HK-2 (cell line): ENCODE results near the gene AVPR1B.
A peak's percentile ranks its signal among the peaks of the same experiment; 100 is the strongest.

ENCODE experiments used
- DNase-seq: peaks from one replicate; pipeline ENCODE4 v3.0.0-alpha.2; 2018; ENCODE audit not compliant: unreplicated experiment

The AVPR1B gene

GRCh38 chr1:206112600-206113301, 4.4 kb downstream of the AVPR1B start:
- no peak for DNase-seq

- DNase-seq, result no peak
Observed at GRCh38 chr1:206111271-206111927, 5.8 kb downstream of the AVPR1B start.

GRCh38 chr1:206110820-206111219, 6.4 kb downstream of the AVPR1B start:
- no peak for DNase-seq

GRCh38 chr1:206110161-206110560, 7.0 kb downstream of the AVPR1B start:
- no peak for DNase-seq

- no peak for DNase-seq
Observed at GRCh38 chr1:206109718-206110117, 7.5 kb downstream of the AVPR1B start.

GRCh38 chr1:206108635-206109034, 8.6 kb downstream of the AVPR1B start:
- DNase-seq, result no peak

- no peak for DNase-seq
Observed at GRCh38 chr1:206107168-206107544, 10.0 kb downstream of the AVPR1B start.

- DNase-seq, result peak; percentile 83
Observed at GRCh38 chr1:206106328-206107167, 10.6 kb downstream of the AVPR1B start.

- DNase-seq, result no peak
Observed at GRCh38 chr1:206105464-206105995, 11.7 kb downstream of the AVPR1B start.

- no peak for DNase-seq
Observed at GRCh38 chr1:206103979-206104378, 13.2 kb downstream of the AVPR1B start.

GRCh38 chr1:206102292-206102936, 14.8 kb downstream of the AVPR1B start:
- DNase-seq, result no peak

- DNase-seq, result no peak
Observed at GRCh38 chr1:206101351-206102045, 15.7 kb downstream of the AVPR1B start.

- no peak for DNase-seq
Observed at GRCh38 chr1:206100226-206100815, 16.9 kb downstream of the AVPR1B start.

- no peak for DNase-seq
Observed at GRCh38 chr1:206098242-206098919, 18.8 kb downstream of the AVPR1B start.

- DNase-seq, result no peak
Observed at GRCh38 chr1:206097381-206097780, 19.8 kb downstream of the AVPR1B start.

GRCh38 chr1:206094024-206094423, 23.2 kb downstream of the AVPR1B start:
- DNase-seq, result no peak

- no peak for DNase-seq
Observed at GRCh38 chr1:206089341-206089740, 27.8 kb downstream of the AVPR1B start.

- no peak for DNase-seq
Observed at GRCh38 chr1:206087091-206087490, 30.1 kb downstream of the AVPR1B start.

- no peak for DNase-seq
Observed at GRCh38 chr1:206083750-206084149, 33.4 kb downstream of the AVPR1B start.
